PC-9 (cell line): ENCODE data around the gene TLCD4. TPM values are rescaled to one million over a fixed set of nuclear protein-coding genes. Genes with fewer than 3 reads are reported as not detected.

Experiments used
- BruUV-seq: library from RNA; stranded (reverse); fragments of 400-500 nt; replicated peaks from 2 replicates; lab custom pipeline; 2021; lab: Mats Ljungman, UMichigan
- CTCF ChIA-PET: fragments of 300-600 bp; sonication (Branson Sonifier 250); formaldehyde crosslinking; loops from one replicate; lab custom pipeline; 2022; ENCODE audit warnings: antibody characterized with exemption; lab: Charles Lee
- POLR2A ChIA-PET: fragments of 300-600 bp; sonication (Branson Sonifier 250); formaldehyde crosslinking; loops from one replicate; lab custom pipeline; 2022; ENCODE audit warnings: antibody characterized with exemption; ENCODE audit not compliant: unreplicated experiment; lab: Charles Lee
- DNase-seq, 2 experiments: peaks; one replicate each; pipeline versions ENCODE4 v3.0.0 to v3.0.0-alpha.2; 2015 to 2022; ENCODE audit warnings: mixed read lengths in 1 of 2
- H2AFZ ChIP-seq: fragments of 200-600 bp; sonication (generic); 2 replicates; pipeline ENCODE4 v1.8.1; 2017; ENCODE audit warnings: antibody characterized with exemption
- H3F3A ChIP-seq: fragments of 200-600 bp; sonication (generic); 2 replicates; pipeline ENCODE4 v1.8.1; 2017; ENCODE audit warnings: antibody characterized with exemption, mild to moderate bottlenecking, low read depth; ENCODE audit not compliant: insufficient read depth
- H3K27ac ChIP-seq: fragments of 200-600 bp; sonication (generic); 2 replicates; pipeline ENCODE4 v1.6.1; 2016; ENCODE audit warnings: mixed run types
- H3K27me3 ChIP-seq: fragments of 200-600 bp; sonication (generic); 2 replicates; pipeline ENCODE4 v1.6.1; 2016; ENCODE audit warnings: low read depth, mixed run types; ENCODE audit not compliant: insufficient read depth
- H3K36me3 ChIP-seq: fragments of 200-600 bp; sonication (generic); 2 replicates; pipeline ENCODE4 v1.6.1; 2016; ENCODE audit warnings: low read depth, mixed run types
- H3K4me1 ChIP-seq: fragments of 200-600 bp; sonication (generic); replicated peaks from 2 replicates; pipeline ENCODE4 v1.6.1; 2016; ENCODE audit warnings: mixed run types; ENCODE audit not compliant: insufficient read depth
- H3K4me2 ChIP-seq: fragments of 200-600 bp; sonication (generic); 2 replicates; pipeline ENCODE4 v1.6.1; 2017; ENCODE audit warnings: mixed run types
- H3K4me3 ChIP-seq: fragments of 200-600 bp; sonication (generic); 2 replicates; pipeline ENCODE4 v1.6.1; 2016; ENCODE audit warnings: mixed run types
- H3K79me2 ChIP-seq: fragments of 200-600 bp; sonication (generic); 2 replicates; pipeline ENCODE4 v1.6.1; 2017; ENCODE audit warnings: low read depth, mixed run types
- H3K9me2 ChIP-seq: fragments of 200-600 bp; sonication (generic); 2 replicates; pipeline ENCODE4 v1.8.1; 2017; ENCODE audit warnings: mild to moderate bottlenecking; ENCODE audit not compliant: insufficient read depth
- H3K9me3 ChIP-seq: fragments of 200-600 bp; sonication (generic); 2 replicates; pipeline ENCODE4 v1.8.1; 2016; ENCODE audit warnings: low read depth; ENCODE audit not compliant: insufficient read depth
- H4K20me1 ChIP-seq: fragments of 200-600 bp; sonication (generic); 2 replicates; pipeline ENCODE4 v1.8.1; 2017; ENCODE audit not compliant: insufficient read depth
- EZH2 ChIP-seq: fragments of 200-600 bp; sonication (generic); IDR thresholded peaks from 2 replicates; pipeline ENCODE4 v1.8.0; 2017; ENCODE audit warnings: antibody characterized with exemption, low read depth
- intact Hi-C: fragments of 100-400 bp; cut with micrococcal nuclease; formaldehyde crosslinking; loops from one replicate; pipeline ENCODE4 v1.10.0; 2022; ENCODE audit not compliant: unreplicated experiment
- total RNA-seq: library from RNA; stranded (reverse); gene quantifications from 2 replicates; pipeline ENCODE4 v1.2.3, GENCODE V29; 2021
- TF ChIP-seq, protein P1 (sequence below): fragments of 200-600 bp; sonication (generic); conservative IDR thresholded peaks from 2 replicates; pipeline ENCODE4 v1.6.1; 2017; ENCODE audit warnings: mixed run types, antibody characterized with exemption, mild to moderate bottlenecking, moderate library complexity

Gene TLCD4
- total RNA-seq, 1 experiment from 2014 or later = 11.2 TPM

DNA sequence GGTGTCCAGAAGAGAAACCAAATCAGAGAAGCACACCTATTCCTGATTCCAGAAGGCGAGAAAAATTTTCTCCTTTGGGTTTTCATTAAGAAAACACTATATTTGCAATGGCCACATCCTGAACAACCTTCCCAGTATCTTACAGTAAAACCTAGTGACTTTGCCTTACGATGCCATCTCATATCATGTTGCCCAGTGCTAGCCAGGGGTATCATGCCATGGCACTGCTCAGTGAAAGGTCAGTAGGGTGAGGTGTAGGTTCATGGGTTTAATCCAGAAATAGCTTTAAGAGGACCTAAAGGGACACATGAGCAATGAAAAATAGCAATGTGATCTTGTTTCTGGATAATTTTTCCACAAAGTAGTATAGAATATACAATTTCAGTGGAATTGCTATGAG, 7.2 kb downstream of the TLCD4 start:
- ChIA-PET POLR2A (no interaction called here), CTCF (no interaction called here)
- intact Hi-C loops = no loop called here
- Histone ChIP-seq H2AFZ (no peak overlapping the region), H3K27ac (no peak overlapping the region), H3F3A (no peaks in the 10 kb centered on the region), H3K27me3 (no peaks in the 10 kb centered on the region), H4K20me1 (no peaks in the 10 kb centered on the region), H3K4me1 (0 out of 2 replicates have a peak, but pooled peaks cover 2% of the 10 kb centered on the region), H3K4me3 (no peak overlapping the region), H3K9me2 (no peaks in the 10 kb centered on the region), H3K9me3 (no peaks in the 10 kb centered on the region), H3K79me2 (peaks cover under 1% of the 10 kb centered on the region; the same call in 1 of the 2 replicates), H3K4me2 (no peak overlapping the region), H3K36me3 (no peaks in the 10 kb centered on the region)
- TF ChIP-seq EZH2 = no peak
- TF ChIP-seq, protein P1, sequence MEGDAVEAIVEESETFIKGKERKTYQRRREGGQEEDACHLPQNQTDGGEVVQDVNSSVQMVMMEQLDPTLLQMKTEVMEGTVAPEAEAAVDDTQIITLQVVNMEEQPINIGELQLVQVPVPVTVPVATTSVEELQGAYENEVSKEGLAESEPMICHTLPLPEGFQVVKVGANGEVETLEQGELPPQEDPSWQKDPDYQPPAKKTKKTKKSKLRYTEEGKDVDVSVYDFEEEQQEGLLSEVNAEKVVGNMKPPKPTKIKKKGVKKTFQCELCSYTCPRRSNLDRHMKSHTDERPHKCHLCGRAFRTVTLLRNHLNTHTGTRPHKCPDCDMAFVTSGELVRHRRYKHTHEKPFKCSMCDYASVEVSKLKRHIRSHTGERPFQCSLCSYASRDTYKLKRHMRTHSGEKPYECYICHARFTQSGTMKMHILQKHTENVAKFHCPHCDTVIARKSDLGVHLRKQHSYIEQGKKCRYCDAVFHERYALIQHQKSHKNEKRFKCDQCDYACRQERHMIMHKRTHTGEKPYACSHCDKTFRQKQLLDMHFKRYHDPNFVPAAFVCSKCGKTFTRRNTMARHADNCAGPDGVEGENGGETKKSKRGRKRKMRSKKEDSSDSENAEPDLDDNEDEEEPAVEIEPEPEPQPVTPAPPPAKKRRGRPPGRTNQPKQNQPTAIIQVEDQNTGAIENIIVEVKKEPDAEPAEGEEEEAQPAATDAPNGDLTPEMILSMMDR = no peak
- no TSS peak for BruUV-seq
- no peak for DNase-seq

- DNase-seq = no peak
- no peak for TF ChIP-seq EZH2
- TF ChIP-seq, protein P1 = no peak
- CTCF ChIA-PET = no interaction called here
- H3K4me3 ChIP-seq = no peak overlapping the region
- H3K27me3 ChIP-seq = no peaks in the 10 kb centered on the region
- H4K20me1 ChIP-seq = no peaks in the 10 kb centered on the region
- no peaks in the 10 kb centered on the region for H3K4me1 ChIP-seq
- H3K27ac ChIP-seq = no peak overlapping the region
- no peaks in the 10 kb centered on the region for H3K9me3 ChIP-seq
- 0 out of 2 replicates have a peak, but pooled peaks cover 10% of the 10 kb centered on the region for H3K9me2 ChIP-seq
- H3F3A ChIP-seq = no peaks in the 10 kb centered on the region
- intact Hi-C loops = no loop called here
- no peaks in the 10 kb centered on the region for H3K36me3 ChIP-seq
- H3K79me2 ChIP-seq = no peaks in the 10 kb centered on the region; the same call in 1 of the 2 replicates
- BruUV-seq = no TSS peak
- H2AFZ ChIP-seq = no peak overlapping the region
- no peak overlapping the region for H3K4me2 ChIP-seq
- POLR2A ChIA-PET = interaction anchor here (0.5 kb wide), 1 partner anchor 260 kb away, joined by 3 read pairs; no protein-coding TSS in a partner anchor
Measured at GRCh38 chr1:95126366-95126765, 9.2 kb downstream of the TLCD4 start.

DNA sequence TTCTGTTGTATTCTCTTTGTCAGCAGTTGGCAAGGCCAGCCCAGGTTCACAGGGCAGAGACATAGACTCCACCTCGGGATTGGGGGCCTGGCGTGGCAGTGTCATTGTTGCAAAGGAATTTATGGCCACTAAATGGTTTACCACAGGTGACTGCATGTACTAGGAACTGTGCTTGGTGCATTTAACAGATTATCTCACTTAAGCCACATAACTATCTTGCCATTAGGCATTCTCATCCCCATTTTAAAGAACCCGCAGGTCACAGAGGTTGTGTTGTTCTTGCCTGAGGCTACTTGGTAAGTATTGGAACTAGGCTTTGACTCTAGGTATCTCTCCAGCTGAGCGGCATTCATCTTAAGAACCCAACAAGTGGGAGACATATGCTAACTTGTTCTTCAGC, 9.7 kb downstream of the TLCD4 start:
- CTCF ChIA-PET = no interaction called here
- BruUV-seq = no TSS peak
- intact Hi-C loops = no loop called here

More for the DNA sequence above, 9.7 kb downstream of the TLCD4 start:
- H3K27me3 ChIP-seq = no peaks in the 10 kb centered on the region
- POLR2A ChIA-PET = interaction anchor here (0.5 kb wide), 1 partner anchor 259 kb away, joined by 3 read pairs; no protein-coding TSS in a partner anchor
- 0 out of 2 replicates have a peak, but pooled peaks cover 10% of the 10 kb centered on the region for H3K9me2 ChIP-seq
- no peaks in the 10 kb centered on the region; the same call in 1 of the 2 replicates for H3K79me2 ChIP-seq
- no peaks in the 10 kb centered on the region for H3K36me3 ChIP-seq
- H3K4me3 ChIP-seq = no peak overlapping the region
- H3K4me1 ChIP-seq = no peaks in the 10 kb centered on the region
- TF ChIP-seq, protein P1 = no peak
- no peak for TF ChIP-seq EZH2
- no peak overlapping the region for H2AFZ ChIP-seq
- no peaks in the 10 kb centered on the region for H4K20me1 ChIP-seq
- H3K27ac ChIP-seq = no peak overlapping the region
- H3F3A ChIP-seq = no peaks in the 10 kb centered on the region
- no peak overlapping the region for H3K4me2 ChIP-seq
- no peaks in the 10 kb centered on the region for H3K9me3 ChIP-seq
- DNase-seq = no peak
